Suprapubic skin (tissue), 4 donors: ENCODE measurements around the gene BCHE.

ENCODE experiments used
- EP300 ChIP-seq: sonication (generic); formaldehyde crosslinking; IDR thresholded peaks from one replicate; pipeline ENCODE4 v1.6.1; 2017; ENCODE audit warnings: antibody characterized with exemption
- POLR2A ChIP-seq, 2 donors: fragments of 450-650 bp; IDR thresholded peaks; one replicate each; pipeline ENCODE4 v1.6.1; 2017; ENCODE audit warnings: antibody characterized with exemption in 2 of 2, mild to moderate bottlenecking in 2 of 2, moderate library complexity in 2 of 2
- POLR2AphosphoS5 ChIP-seq, 3 donors: sonication (generic); formaldehyde crosslinking; IDR thresholded peaks; one replicate each; pipeline ENCODE4 v1.6.1; 2017; ENCODE audit warnings: antibody characterized with exemption in 3 of 3
- TF ChIP-seq, protein P1 (sequence below), 2 donors: fragments of 200-600 bp in 1 of 2; fragments of 450-650 bp in 1 of 2; sonication (generic) in 1 of 2; IDR thresholded peaks; one replicate each; pipeline ENCODE4 v1.5.1; 2016 to 2019; ENCODE audit warnings: antibody characterized with exemption in 2 of 2, mild to moderate bottlenecking in 1 of 2, moderate library complexity in 1 of 2

DNA sequence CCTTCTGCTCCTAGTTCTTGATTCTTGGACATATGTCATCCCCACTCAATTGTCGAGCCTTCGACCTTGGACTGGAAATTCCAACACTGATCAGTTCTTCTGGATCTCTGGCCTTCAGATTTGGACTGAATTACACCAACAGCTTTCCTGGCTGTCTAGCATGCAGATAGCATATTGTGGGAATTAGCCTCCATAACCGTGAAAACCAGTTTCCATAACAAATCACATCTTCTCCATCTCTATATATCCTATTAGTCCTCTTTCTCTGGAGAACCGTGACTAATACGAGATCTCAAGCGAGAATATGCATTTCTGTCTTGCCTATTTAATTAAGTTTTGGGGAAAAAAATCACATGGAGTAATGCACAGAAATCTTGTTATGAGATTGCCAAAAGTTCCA lies 8.8 kb upstream of the BCHE start:
- TF ChIP-seq, protein P1, sequence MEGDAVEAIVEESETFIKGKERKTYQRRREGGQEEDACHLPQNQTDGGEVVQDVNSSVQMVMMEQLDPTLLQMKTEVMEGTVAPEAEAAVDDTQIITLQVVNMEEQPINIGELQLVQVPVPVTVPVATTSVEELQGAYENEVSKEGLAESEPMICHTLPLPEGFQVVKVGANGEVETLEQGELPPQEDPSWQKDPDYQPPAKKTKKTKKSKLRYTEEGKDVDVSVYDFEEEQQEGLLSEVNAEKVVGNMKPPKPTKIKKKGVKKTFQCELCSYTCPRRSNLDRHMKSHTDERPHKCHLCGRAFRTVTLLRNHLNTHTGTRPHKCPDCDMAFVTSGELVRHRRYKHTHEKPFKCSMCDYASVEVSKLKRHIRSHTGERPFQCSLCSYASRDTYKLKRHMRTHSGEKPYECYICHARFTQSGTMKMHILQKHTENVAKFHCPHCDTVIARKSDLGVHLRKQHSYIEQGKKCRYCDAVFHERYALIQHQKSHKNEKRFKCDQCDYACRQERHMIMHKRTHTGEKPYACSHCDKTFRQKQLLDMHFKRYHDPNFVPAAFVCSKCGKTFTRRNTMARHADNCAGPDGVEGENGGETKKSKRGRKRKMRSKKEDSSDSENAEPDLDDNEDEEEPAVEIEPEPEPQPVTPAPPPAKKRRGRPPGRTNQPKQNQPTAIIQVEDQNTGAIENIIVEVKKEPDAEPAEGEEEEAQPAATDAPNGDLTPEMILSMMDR (IDR thresholded peaks at IDR 0.05) = no peak
- TF ChIP-seq POLR2AphosphoS5 (IDR thresholded peaks at IDR 0.05) = no peak
- no peak for TF ChIP-seq POLR2A (IDR thresholded peaks at IDR 0.05)
- no peak for TF ChIP-seq EP300
